SH-SY5Y (cell line): ENCODE data around the gene FOXK1.

Source experiments
- GATA2 ChIP-seq: IDR thresholded peaks from 2 replicates; pipeline ENCODE4 v1.6.1; 2011; ENCODE audit warnings: mild to moderate bottlenecking, low read depth, low read length
- GATA3 ChIP-seq: IDR thresholded peaks from 2 replicates; pipeline ENCODE4 v1.6.1; 2011; ENCODE audit warnings: low read depth, mild to moderate bottlenecking, low read length, moderate library complexity

FOXK1 gene

GRCh38 chr7:4805110-4805983 lies 123.3 kb downstream of the FOXK1 start:
- TF ChIP-seq GATA2 = no peak
- TF ChIP-seq GATA3 = no peak

- TF ChIP-seq GATA2 (no peak), GATA3 (no peak)
Observed at GRCh38 chr7:4805984-4806300, 123.8 kb downstream of the FOXK1 start.

GRCh38 chr7:4806983-4807597 lies 125.0 kb downstream of the FOXK1 start:
- TF ChIP-seq GATA3 (no peak), GATA2 (no peak)

- TF ChIP-seq GATA2 = no peak
- no peak for TF ChIP-seq GATA3
Observed at GRCh38 chr7:4807598-4808016, 125.5 kb downstream of the FOXK1 start.

- TF ChIP-seq GATA3 = no peak
- TF ChIP-seq GATA2 = no peak
Observed at GRCh38 chr7:4808026-4808425, 125.9 kb downstream of the FOXK1 start.

- TF ChIP-seq GATA2 (no peak), GATA3 (no peak)
Observed at GRCh38 chr7:4808565-4808964, 126.5 kb downstream of the FOXK1 start.

GRCh38 chr7:4809091-4809591 lies 127.0 kb downstream of the FOXK1 start:
- TF ChIP-seq GATA2 (no peak), GATA3 (no peak)

- TF ChIP-seq GATA3 (no peak), GATA2 (no peak)
Observed at GRCh38 chr7:4809666-4810065, 127.6 kb downstream of the FOXK1 start.

GRCh38 chr7:4814433-4814832 lies 132.3 kb downstream of the FOXK1 start:
- TF ChIP-seq GATA2 (no peak), GATA3 (no peak)

- no peak for TF ChIP-seq GATA3
- no peak for TF ChIP-seq GATA2
Observed at GRCh38 chr7:4815121-4815520, 133.0 kb downstream of the FOXK1 start.

GRCh38 chr7:4815609-4816418 lies 133.7 kb downstream of the FOXK1 start:
- TF ChIP-seq GATA3 (no peak), GATA2 (no peak)

- TF ChIP-seq GATA2 (no peak), GATA3 (no peak)
Observed at GRCh38 chr7:4816419-4817080, 134.5 kb downstream of the FOXK1 start.

GRCh38 chr7:4817178-4817901 lies 135.2 kb downstream of the FOXK1 start:
- TF ChIP-seq GATA2 = no peak
- no peak for TF ChIP-seq GATA3
